ENCODE measurements around the gene ARHGEF28. TPM values are rescaled to one million over a fixed set of nuclear protein-coding genes. Genes with fewer than 3 reads are reported as not detected.

ARHGEF28 gene
- total RNA-seq, 4 donors from 2014 or later, result 9.8 to 18.7 (median 18.6) TPM

DNA sequence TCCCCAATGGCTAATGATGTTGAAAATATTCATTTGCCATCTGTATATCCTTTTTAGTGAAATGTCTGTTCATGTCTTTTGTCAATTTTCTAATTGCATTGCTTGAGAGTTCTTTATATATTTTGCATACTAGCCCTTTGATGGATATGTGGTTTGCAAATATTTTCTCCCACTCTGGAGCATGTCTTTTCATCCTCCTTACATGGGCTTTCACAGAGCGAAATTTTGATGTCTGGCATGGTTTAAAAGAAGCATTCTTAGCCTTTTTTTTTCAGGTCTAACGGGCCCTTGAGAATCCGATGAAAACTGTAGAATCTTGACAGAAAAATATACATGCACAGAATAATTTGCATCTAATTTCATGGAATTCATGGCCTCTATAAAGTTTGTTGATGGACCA lies 44.7 kb downstream of the ARHGEF28 start:
- no peaks in the 10 kb centered on the region for H3K9me3 ChIP-seq
- WGBS, 2 donors (ENCODE audit: low coverage in 1 of 2), result 82 to 89% methylated on average over 3 of the region's 3 CpGs
- in situ Hi-C loops (cut with MboI; ENCODE audit: low pct_ligation_motif_present in 1 of 4, low pct_unique_long_range_greater_than_20kb in 1 of 4, low sequenced_read_pairs in 3 of 4), result no loop called here

DNA sequence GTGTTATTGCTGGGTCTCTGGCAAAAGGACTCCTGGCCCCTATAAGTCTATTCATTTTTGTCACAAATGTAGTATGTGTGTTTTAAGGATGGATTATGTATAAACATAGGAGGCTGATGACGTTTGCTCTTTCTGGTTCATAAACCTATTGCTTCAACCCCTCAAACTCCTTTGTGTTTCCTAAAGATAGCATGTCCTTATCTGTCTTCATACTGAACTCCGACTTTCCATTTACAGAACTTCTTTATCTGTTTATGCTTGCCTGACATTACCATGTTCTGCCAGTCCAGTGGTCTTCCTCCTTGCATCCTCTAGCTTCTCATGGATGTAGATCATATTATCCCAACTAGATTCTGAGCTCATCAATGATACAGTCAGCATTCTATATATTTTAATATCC lies 46.1 kb downstream of the ARHGEF28 start:
- in situ Hi-C loops (cut with MboI; ENCODE audit: low pct_ligation_motif_present in 1 of 4, low pct_unique_long_range_greater_than_20kb in 1 of 4, low sequenced_read_pairs in 3 of 4), result no loop called here
- Histone ChIP-seq H3K9me3 (no peaks in the 10 kb centered on the region), H3K27me3 (no peaks in the 10 kb centered on the region), H3K4me3 (no peak overlapping the region), H3K4me1 (peaks cover 3 to 27% (median 16%) of the 10 kb centered on the region in 4 donors), H3K36me3 (no peaks in the 10 kb centered on the region), H3K27ac (peak overlapping the region in 1 of 4 donors; percentile 67)
- intact Hi-C loops (cut with DNase I; ENCODE audit: low total_unique reads), result no loop called here
- no peak for DNase-seq
- no peak for TF ChIP-seq EP300 (IDR thresholded peaks at IDR 0.05; ENCODE audit: low read depth)
- no peak for TF ChIP-seq POLR2AphosphoS5 (IDR thresholded peaks at IDR 0.05)
- TF ChIP-seq CTCF (IDR thresholded peaks at IDR 0.05), result no peak
- TF ChIP-seq POLR2A (IDR thresholded peaks at IDR 0.05), result no peak
- 48 to 50% methylated on average over 2 of the region's 2 CpGs for WGBS, 2 donors (ENCODE audit: low coverage in 1 of 2)

More for the DNA sequence above, 44.7 kb downstream of the ARHGEF28 start:
- no peak for DNase-seq
- Histone ChIP-seq H3K4me1 (peaks cover 3 to 27% (median 16%) of the 10 kb centered on the region in 4 donors), H3K4me3 (no peak overlapping the region), H3K27me3 (no peaks in the 10 kb centered on the region), H3K36me3 (no peaks in the 10 kb centered on the region), H3K27ac (no peak overlapping the region)
- intact Hi-C loops (cut with DNase I; ENCODE audit: low total_unique reads), result no loop called here
- TF ChIP-seq CTCF (IDR thresholded peaks at IDR 0.05) (no peak), POLR2AphosphoS5 (IDR thresholded peaks at IDR 0.05) (no peak), POLR2A (IDR thresholded peaks at IDR 0.05) (no peak), EP300 (IDR thresholded peaks at IDR 0.05; ENCODE audit: low read depth) (no peak)

DNA sequence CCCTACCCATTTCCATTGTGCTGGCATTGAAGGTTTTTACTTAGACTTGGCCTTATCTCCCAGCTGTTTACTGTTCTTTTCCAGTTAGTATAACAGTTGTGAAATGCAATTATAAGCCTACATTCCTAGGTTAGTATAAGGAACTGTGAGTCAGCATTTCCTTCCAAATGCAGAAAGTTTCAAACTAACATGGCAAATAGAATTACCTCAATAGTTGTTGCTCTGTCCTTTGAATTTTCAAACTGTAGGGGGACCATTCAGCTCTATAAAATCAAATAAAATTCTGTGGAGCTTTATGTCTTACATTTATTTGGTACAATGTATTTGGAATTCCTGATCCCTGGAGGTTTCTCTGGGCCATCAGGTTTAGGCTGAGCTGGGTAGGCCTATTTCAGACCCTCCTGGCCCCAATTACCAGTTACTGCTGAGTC lies 47.2 kb downstream of the ARHGEF28 start:
- Histone ChIP-seq H3K27me3 (no peaks in the 10 kb centered on the region), H3K4me1 (peaks cover 3 to 29% (median 17%) of the 10 kb centered on the region in 4 donors), H3K4me3 (no peak overlapping the region), H3K9me3 (no peaks in the 10 kb centered on the region), H3K27ac (peak overlapping the region; percentile 43 to 77 (median 64)), H3K36me3 (no peaks in the 10 kb centered on the region)
- DNase-seq, result no peak
- TF ChIP-seq EP300 (IDR thresholded peaks at IDR 0.05; ENCODE audit: low read depth), result no peak
- TF ChIP-seq CTCF (IDR thresholded peaks at IDR 0.05), result no peak
- TF ChIP-seq POLR2AphosphoS5 (IDR thresholded peaks at IDR 0.05), result no peak
- no peak for TF ChIP-seq POLR2A (IDR thresholded peaks at IDR 0.05)
- in situ Hi-C loops (cut with MboI; ENCODE audit: low pct_ligation_motif_present in 1 of 4, low pct_unique_long_range_greater_than_20kb in 1 of 4, low sequenced_read_pairs in 3 of 4) (no loop called here), intact Hi-C loops (cut with DNase I; ENCODE audit: low total_unique reads) (no loop called here)

DNA sequence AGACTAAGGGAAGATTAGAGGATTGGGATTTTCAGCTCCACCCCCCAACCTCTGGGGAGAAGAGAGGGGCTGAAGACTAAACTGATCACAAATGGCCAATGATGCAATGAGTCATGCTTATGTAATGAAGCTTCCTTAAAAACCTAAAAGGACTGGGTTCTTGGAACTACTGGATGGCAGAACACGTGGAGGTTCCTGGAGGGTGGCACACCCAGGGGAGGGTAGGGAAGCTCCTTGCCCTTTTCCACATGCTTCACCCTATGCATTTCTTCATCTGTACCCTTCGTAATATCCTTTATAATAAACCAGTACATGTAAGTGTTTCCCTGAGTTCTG lies 48.6 kb downstream of the ARHGEF28 start:
- no peak overlapping the region for H3K4me3 ChIP-seq
- DNase-seq, result no peak
- in situ Hi-C loops (cut with MboI; ENCODE audit: low pct_ligation_motif_present in 1 of 4, low pct_unique_long_range_greater_than_20kb in 1 of 4, low sequenced_read_pairs in 3 of 4) (no loop called here), intact Hi-C loops (cut with DNase I; ENCODE audit: low total_unique reads) (no loop called here)
- TF ChIP-seq EP300 (IDR thresholded peaks at IDR 0.05; ENCODE audit: low read depth), result no peak
- TF ChIP-seq POLR2A (IDR thresholded peaks at IDR 0.05), result no peak
- no peak for TF ChIP-seq POLR2AphosphoS5 (IDR thresholded peaks at IDR 0.05)
- no peaks in the 10 kb centered on the region for H3K9me3 ChIP-seq
- H3K27ac ChIP-seq, result peak overlapping the region in 1 of 4 donors; percentile 77
- peaks cover 3 to 36% (median 17%) of the 10 kb centered on the region in 4 donors for H3K4me1 ChIP-seq
- H3K27me3 ChIP-seq, result no peaks in the 10 kb centered on the region
- WGBS, 2 donors (ENCODE audit: low coverage in 1 of 2), result 40 to 77% methylated on average over 1 to 2 of the region's 2 CpGs
- H3K36me3 ChIP-seq, result no peaks in the 10 kb centered on the region

- Histone ChIP-seq H3K27me3 (no peaks in the 10 kb centered on the region), H3K27ac (peak overlapping the region; percentile 10 to 58 (median 28)), H3K9me3 (no peaks in the 10 kb centered on the region), H3K4me3 (no peak overlapping the region), H3K36me3 (no peaks in the 10 kb centered on the region), H3K4me1 (peaks cover 2 to 25% (median 8%) of the 10 kb centered on the region in 4 donors)
- 49 to 64% methylated on average over 4 of the region's 4 CpGs for WGBS, 2 donors (ENCODE audit: low coverage in 1 of 2)
- in situ Hi-C loops (cut with MboI; ENCODE audit: low pct_ligation_motif_present in 1 of 4, low pct_unique_long_range_greater_than_20kb in 1 of 4, low sequenced_read_pairs in 3 of 4) (no loop called here), intact Hi-C loops (cut with DNase I; ENCODE audit: low total_unique reads) (no loop called here)
- TF ChIP-seq CTCF (IDR thresholded peaks at IDR 0.05) (no peak), POLR2AphosphoS5 (IDR thresholded peaks at IDR 0.05) (peak in 1 of 3 donors; percentile 21)
- DNase-seq, result peak; percentile 60
Measured at GRCh38 chr5:73678322-73678740, 52.3 kb downstream of the ARHGEF28 start.
